HG03575 (cell line): ENCODE measurements around the gene FAM114A1.

Experiments used
- ATAC-seq: cut with Tn5 transposase; IDR thresholded peaks from one replicate; pipeline ENCODE4 v1.9.1; 2021; ENCODE audit not compliant: unreplicated experiment, insufficient number of reproducible peaks, low FRiP score; ENCODE audit errors: extremely low read depth

FAM114A1 gene

GRCh38 chr4:38856524-38857337 is 10.9 kb upstream of the FAM114A1 start, which contains the start of gene TLR6:
TSS of gene TLR6 (minus strand) at chr4:38856817. CDS start at chr4:38829473, 27,344 bp downstream.
- no peak for ATAC-seq

- ATAC-seq, result peak; percentile 40
Observed at GRCh38 chr4:38857354-38858096, 10.1 kb upstream of the FAM114A1 start.

- ATAC-seq, result no peak
Observed at GRCh38 chr4:38858097-38858420, 9.5 kb upstream of the FAM114A1 start.

- no peak for ATAC-seq
Observed at GRCh38 chr4:38859501-38859900, 8.1 kb upstream of the FAM114A1 start.

GRCh38 chr4:38860788-38861424 is 6.7 kb upstream of the FAM114A1 start:
- no peak for ATAC-seq

GRCh38 chr4:38861791-38862190 is 5.8 kb upstream of the FAM114A1 start:
- ATAC-seq, result no peak

- no peak for ATAC-seq
Observed at GRCh38 chr4:38865445-38865844, 2.2 kb upstream of the FAM114A1 start.

- ATAC-seq, result no peak
Observed at GRCh38 chr4:38866973-38867477, 581 bp upstream of the FAM114A1 start.

GRCh38 chr4:38868059-38868960 is 704 bp downstream of the FAM114A1 start:
- ATAC-seq, result no peak

GRCh38 chr4:38869511-38869910 is 1.9 kb downstream of the FAM114A1 start:
- ATAC-seq, result no peak

- no peak for ATAC-seq
Observed at GRCh38 chr4:38870098-38870808, 2.6 kb downstream of the FAM114A1 start.

GRCh38 chr4:38871593-38871992 is 4.0 kb downstream of the FAM114A1 start:
- no peak for ATAC-seq

GRCh38 chr4:38872620-38873019 is 5.0 kb downstream of the FAM114A1 start:
- ATAC-seq, result no peak

- ATAC-seq, result no peak
Observed at GRCh38 chr4:38873290-38873944, 5.8 kb downstream of the FAM114A1 start.

- ATAC-seq, result no peak
Observed at GRCh38 chr4:38876636-38877035, 9.0 kb downstream of the FAM114A1 start.

- ATAC-seq, result no peak
Observed at GRCh38 chr4:38884254-38884653, 16.6 kb downstream of the FAM114A1 start.

GRCh38 chr4:38889143-38889542 is 21.5 kb downstream of the FAM114A1 start:
- ATAC-seq, result no peak
